Esophagus muscularis mucosa (tissue), 3 donors: ENCODE measurements around the gene IL20RA.

Experiments used
- CTCF ChIP-seq, 3 experiments: fragments of 200-600 bp in 2 of 3; fragments of 450-650 bp in 1 of 3; sonication (generic) in 2 of 3; IDR thresholded peaks; one replicate each; pipeline ENCODE4 v1.5.1; 2017 to 2019; ENCODE audit warnings: antibody characterized with exemption in 3 of 3, mild to moderate bottlenecking in 2 of 3, moderate library complexity in 1 of 3
- POLR2A ChIP-seq: fragments of 450-650 bp; IDR thresholded peaks from one replicate; pipeline ENCODE4 v1.6.1; 2017; ENCODE audit warnings: antibody characterized with exemption, moderate library complexity, mild to moderate bottlenecking, low read depth

- no peak for TF ChIP-seq POLR2A
- TF ChIP-seq CTCF (IDR thresholded peaks at IDR 0.05), result no peak
Observed at GRCh38 chr6:136964398-136964797, 80.4 kb downstream of the IL20RA start.
